Measurements from ENCODE around the gene AOAH.

DNA sequence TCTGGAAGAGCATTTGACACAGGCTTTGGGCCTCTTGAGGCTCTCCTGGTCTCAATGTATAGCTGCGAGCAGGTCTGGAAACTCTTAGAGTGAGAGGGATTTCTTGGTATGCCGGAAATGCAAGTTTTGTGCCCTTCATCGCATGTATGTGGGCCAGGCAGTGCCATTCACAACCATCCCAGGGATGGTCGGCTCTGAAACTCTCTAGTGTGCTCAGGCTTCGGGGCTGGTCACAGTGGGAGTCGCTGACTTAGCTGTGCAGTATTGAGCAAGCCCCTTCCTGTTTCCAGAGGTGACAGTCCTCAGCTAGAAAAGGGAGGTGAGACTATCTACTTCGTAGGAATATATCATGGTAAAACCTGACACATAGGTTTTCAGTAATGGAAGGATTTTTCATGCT lies 2.0 kb upstream of the AOAH start:
- TF ChIP-seq, protein P1, sequence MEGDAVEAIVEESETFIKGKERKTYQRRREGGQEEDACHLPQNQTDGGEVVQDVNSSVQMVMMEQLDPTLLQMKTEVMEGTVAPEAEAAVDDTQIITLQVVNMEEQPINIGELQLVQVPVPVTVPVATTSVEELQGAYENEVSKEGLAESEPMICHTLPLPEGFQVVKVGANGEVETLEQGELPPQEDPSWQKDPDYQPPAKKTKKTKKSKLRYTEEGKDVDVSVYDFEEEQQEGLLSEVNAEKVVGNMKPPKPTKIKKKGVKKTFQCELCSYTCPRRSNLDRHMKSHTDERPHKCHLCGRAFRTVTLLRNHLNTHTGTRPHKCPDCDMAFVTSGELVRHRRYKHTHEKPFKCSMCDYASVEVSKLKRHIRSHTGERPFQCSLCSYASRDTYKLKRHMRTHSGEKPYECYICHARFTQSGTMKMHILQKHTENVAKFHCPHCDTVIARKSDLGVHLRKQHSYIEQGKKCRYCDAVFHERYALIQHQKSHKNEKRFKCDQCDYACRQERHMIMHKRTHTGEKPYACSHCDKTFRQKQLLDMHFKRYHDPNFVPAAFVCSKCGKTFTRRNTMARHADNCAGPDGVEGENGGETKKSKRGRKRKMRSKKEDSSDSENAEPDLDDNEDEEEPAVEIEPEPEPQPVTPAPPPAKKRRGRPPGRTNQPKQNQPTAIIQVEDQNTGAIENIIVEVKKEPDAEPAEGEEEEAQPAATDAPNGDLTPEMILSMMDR (IDR thresholded peaks at IDR 0.05), result no peak
- no peak for TF ChIP-seq POLR2A (IDR thresholded peaks at IDR 0.05)

Measured in heart left ventricle (tissue), 13 donors.